GM12878 (cell line): ENCODE data around the gene DHDH. TPM values are rescaled to one million over a fixed set of nuclear protein-coding genes. Genes with fewer than 3 reads are reported as not detected.
"Not testable (repeated sequence)": the region's sequence is repeated elsewhere in the genome, so short reads cannot be mapped to it uniquely, and the experiment has no call there.

Experiments
- ATAC-seq: fragments of 200-7000 bp; cut with Tn5 transposase; 3 replicates; pipeline ENCODE4 v1.9.1; 2020; ENCODE audit warnings: mild to moderate bottlenecking, moderate library complexity
- BruUV-seq: library from RNA; stranded (reverse); fragments of 400-500 nt; replicated peaks from 2 replicates; lab custom pipeline; 2021; lab: Mats Ljungman, UMichigan
- CTCF ChIA-PET: fragments of 300-600 bp; sonication (Branson Sonifier 250); formaldehyde crosslinking; extraction: SDS; loops from one replicate; lab custom pipeline; 2021; ENCODE audit warnings: inconsistent platforms; lab: Yijun Ruan, JAX
- POLR2A ChIA-PET: fragments of 350-600 bp; formaldehyde crosslinking; extraction: SDS; loops from one replicate; lab custom pipeline; 2021; ENCODE audit warnings: inconsistent platforms; lab: Charles Lee
- RAD21 ChIA-PET: fragments of 300-600 bp; sonication (Branson Sonifier 250); formaldehyde crosslinking; loops from one replicate; lab custom pipeline; 2023; ENCODE audit warnings: antibody characterized with exemption; ENCODE audit not compliant: unreplicated experiment; lab: Charles Lee
- SMC1A ChIA-PET: fragments of 300-600 bp; sonication (Branson Sonifier 250); formaldehyde crosslinking; loops from one replicate; lab custom pipeline; 2023; ENCODE audit not compliant: unreplicated experiment, uncharacterized antibody; lab: Charles Lee
- DNase-seq: peaks from one replicate; pipeline ENCODE4 v3.0.0-alpha.2; 2011; ENCODE audit warnings: low read depth, low spot score
- FAIRE-seq: peaks from 3 replicates; lab custom pipeline; 2011; peaks lifted over from hg19 to GRCh38; lab: Jason Lieb, UNC
- H2AFZ ChIP-seq: 2 replicates; pipeline ENCODE4 v1.6.0; 2011; ENCODE audit warnings: low read depth, low read length, control low read depth; ENCODE audit not compliant: control insufficient read depth
- H3K27ac ChIP-seq: 2 replicates; pipeline ENCODE4 v1.5.1; 2011; ENCODE audit warnings: control low read depth; ENCODE audit not compliant: control insufficient read depth, insufficient read depth
- H3K27me3 ChIP-seq, 2 experiments: replicated peaks in 1 of 2; 2 replicates each; pipeline versions ENCODE4 v1.6.0 to v1.6.1; 2011; ENCODE audit warnings: low read length in 1 of 2; ENCODE audit not compliant: control insufficient read depth in 2 of 2, insufficient read depth in 2 of 2
- H3K36me3 ChIP-seq, 2 experiments: 2 replicates each; pipeline ENCODE4 v1.5.1; 2011; ENCODE audit warnings: low read length in 1 of 2; ENCODE audit not compliant: control insufficient read depth in 2 of 2, insufficient read depth in 2 of 2
- H3K4me1 ChIP-seq: 2 replicates; pipeline ENCODE4 v1.6.1; 2011; ENCODE audit warnings: mild to moderate bottlenecking, low read length, moderate library complexity, mixed read lengths; ENCODE audit not compliant: control insufficient read depth, insufficient read depth
- H3K4me2 ChIP-seq: 2 replicates; pipeline ENCODE4 v1.6.0; 2011; ENCODE audit warnings: control low read depth; ENCODE audit not compliant: control insufficient read depth, insufficient read depth
- H3K4me3 ChIP-seq: fragments of 200-600 bp; sonication (generic); 2 replicates; pipeline ENCODE4 v1.5.1; 2016
- H3K79me2 ChIP-seq: 2 replicates; pipeline ENCODE4 v1.6.0; 2011; ENCODE audit warnings: low read length; ENCODE audit not compliant: control insufficient read depth, insufficient read depth
- H3K9ac ChIP-seq: 2 replicates; pipeline ENCODE4 v1.8.0; 2011; ENCODE audit warnings: low read length, control low read depth, mixed read lengths; ENCODE audit not compliant: control insufficient read depth, insufficient read depth
- H3K9me3 ChIP-seq: replicated peaks from 3 replicates; pipeline ENCODE4 v1.5.1; 2011; ENCODE audit warnings: mild to moderate bottlenecking, low read length; ENCODE audit not compliant: control insufficient read depth, insufficient read depth
- H4K20me1 ChIP-seq: 2 replicates; pipeline ENCODE4 v1.6.0; 2011; ENCODE audit not compliant: control insufficient read depth, insufficient read depth
- ZNF24 ChIP-seq: fragments of 450-650 bp; IDR thresholded peaks from 2 replicates; pipeline ENCODE4 v1.6.1; 2017; ENCODE audit warnings: antibody characterized with exemption, mild to moderate bottlenecking
- WGBS: methylation state at CpG from one replicate; pipeline ENCODE4 v1.1.6; 2016; ENCODE audit warnings: low lambda C conversion rate; ENCODE audit not compliant: insufficient replicate concordance, insufficient coverage; ENCODE audit errors: missing lambda C conversion rate; 5-methylcytosine and 5-hydroxymethylcytosine counted together
- in situ Hi-C: fragments of 300-500 bp; cut with MboI; formaldehyde crosslinking; loops from 9 replicates; pipeline ENCODE4 v1.14.3; 2018; ENCODE audit warnings: mixed read lengths
- intact Hi-C: fragments of 100-400 bp; cut with micrococcal nuclease; formaldehyde crosslinking; loops from one replicate; pipeline ENCODE4 v1.14.2; 2022; ENCODE audit not compliant: unreplicated experiment
- polyA plus RNA-seq, 11 experiments: library from polyadenylated mRNA; depleted of rRNA in 4 of 11; unstranded in 6 of 11; stranded (reverse) in 5 of 11; fragments of >200 nt; fragmentation: Nextera tagmentation in 4 of 11; fragmentation: Illumina TruSeq in 1 of 11; extraction: Ambion mirVana in 4 of 11; extraction: Trizol in 1 of 11; gene quantifications; 1 replicate in 1 of 11; 2 replicates in 10 of 11; pipeline versions ENCODE4 v1.2.1 to v1.2.3, GENCODE V29; 2011 to 2016; ENCODE audit warnings: inconsistent platforms in 2 of 11, missing spikeins in 2 of 11, low read depth in 1 of 11
- total RNA-seq, 4 experiments: library from RNA; depleted of rRNA in 3 of 4; stranded (reverse); fragments of >200 nt in 3 of 4; fragmentation: Illumina TruSeq in 1 of 4; extraction: Trizol in 1 of 4; gene quantifications; 2 replicates each; pipeline versions ENCODE4 v1.2.1 to v1.2.3, GENCODE V29; 2013 to 2021

DHDH gene
- total and polyA plus RNA-seq, 10 of the 15 experiments (the other 5 are each of a cell fraction or from before 2014, with no cell fraction given): 0.13 to 0.21 (median 0.15) TPM; not detected in 7

GRCh38 chr19:48926909-48927308 lies 6.6 kb upstream of the DHDH start:
- Histone ChIP-seq H3K27me3 (no peaks in the 10 kb centered on the region), H3K9me3 (no peaks in the 10 kb centered on the region), H3K4me2 (no peak overlapping the region), H3K4me1 (no peaks in the 10 kb centered on the region), H3K36me3 (no peaks in the 10 kb centered on the region), H2AFZ (no peak overlapping the region), H3K4me3 (no peak overlapping the region), H3K79me2 (no peaks in the 10 kb centered on the region), H4K20me1 (no peaks in the 10 kb centered on the region), H3K27ac (no peak overlapping the region), H3K9ac (no peak overlapping the region)
- FAIRE-seq (no peak), DNase-seq (no peak), ATAC-seq (no peak)
- in situ Hi-C loops: no loop called here
- POLR2A ChIA-PET: no interaction called here
- CTCF ChIA-PET: no interaction called here
- RAD21 ChIA-PET: no interaction called here
- intact Hi-C loops: no loop called here
- no peak for TF ChIP-seq ZNF24
- BruUV-seq: no TSS peak
- SMC1A ChIA-PET: no interaction called here
- 55% methylated on average over 10 of the region's 10 CpGs for WGBS

GRCh38 chr19:48927692-48928091 lies 5.8 kb upstream of the DHDH start:
- intact Hi-C loops, H3K9me3 ChIP-seq, H3K36me3 ChIP-seq, FAIRE-seq, H3K27me3 ChIP-seq, ATAC-seq, H3K4me3 ChIP-seq, BruUV-seq, SMC1A ChIA-PET, H3K79me2 ChIP-seq, DNase-seq, H3K4me2 ChIP-seq, H4K20me1 ChIP-seq, H3K4me1 ChIP-seq, H2AFZ ChIP-seq, H3K9ac ChIP-seq, RAD21 ChIA-PET, H3K27ac ChIP-seq, in situ Hi-C loops: not testable (repeated sequence)
- 85% methylated on average over 15 of the region's 17 CpGs for WGBS
- CTCF ChIA-PET: interaction anchor here (0.6 kb wide), 1 partner anchor 85 kb away, joined by 3 read pairs; no protein-coding TSS in a partner anchor
- POLR2A ChIA-PET: interaction anchor here (0.6 to 0.7 kb wide), 4 partner anchors 12 to 202 kb away, joined by 4 to 8 read pairs (median 4); no protein-coding TSS in a partner anchor
